Measurements from ENCODE around the gene SLC10A4.

Gene SLC10A4

DNA sequence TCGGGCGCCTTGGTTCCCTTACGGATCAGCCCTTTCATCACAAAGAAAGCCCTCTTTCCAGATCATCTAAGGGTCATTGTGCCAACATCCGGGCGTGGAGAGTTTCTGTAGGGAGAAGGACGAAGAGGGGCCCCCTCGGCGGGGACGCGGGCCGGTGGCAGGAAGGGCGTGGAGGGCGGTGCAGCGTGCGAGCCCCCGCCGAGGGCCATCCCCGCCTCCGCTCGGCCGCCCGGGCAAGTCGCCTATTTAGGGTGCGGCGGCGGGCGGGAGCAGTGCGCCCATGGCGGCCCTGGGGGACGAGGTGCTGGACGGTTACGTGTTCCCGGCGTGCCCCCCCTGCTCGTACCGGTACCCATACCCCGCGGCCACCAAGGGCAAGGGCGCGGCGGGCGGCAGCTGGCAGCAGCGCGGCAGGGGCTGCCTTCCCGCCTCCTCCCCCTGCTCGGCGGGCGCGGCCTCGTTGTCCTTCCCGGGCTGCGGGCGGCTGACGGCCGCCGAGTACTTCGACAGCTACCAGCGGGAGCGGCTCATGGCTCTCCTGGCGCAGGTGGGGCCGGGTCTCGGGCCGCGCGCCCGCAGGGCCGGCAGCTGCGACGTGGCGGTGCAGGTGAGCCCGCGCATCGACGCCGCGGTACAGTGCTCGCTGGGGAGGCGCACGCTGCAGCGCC, 7.0 kb downstream of the SLC10A4 start, which contains the start of gene ZAR1:
Gene ZAR1, plus strand, starts transcription at position 241 of the 668 bp plus-strand sequence. Its CDS starts 40 bp downstream, at position 281.
- peak; percentile 33 for DNase-seq

GRCh38 chr4:48490680-48491513, 7.8 kb downstream of the SLC10A4 start:
- DNase-seq = no peak

- DNase-seq = no peak
These were observed 8.5 kb downstream of the SLC10A4 start for GRCh38 chr4:48491514-48492176.

GRCh38 chr4:48493452-48494100, 10.4 kb downstream of the SLC10A4 start:
- DNase-seq = no peak

DNA sequence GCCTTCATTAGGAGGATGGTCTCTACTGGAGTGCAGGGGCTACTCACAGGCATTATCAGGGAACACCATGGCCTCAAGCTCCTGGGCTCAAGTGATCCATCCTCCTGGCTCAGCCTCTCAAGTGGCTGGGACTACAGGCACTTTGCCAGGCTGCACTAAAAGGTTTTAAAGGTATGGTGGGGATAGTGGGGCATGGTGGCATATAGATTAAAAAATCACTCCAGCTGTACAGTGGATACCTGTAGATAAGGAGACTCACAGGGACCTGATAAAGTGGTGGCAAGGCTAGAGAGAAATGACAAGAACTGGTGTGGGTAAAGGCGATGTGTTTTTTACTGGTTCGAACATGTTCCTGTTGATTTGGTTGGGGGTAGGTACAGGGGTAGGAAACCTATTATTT, 12.8 kb downstream of the SLC10A4 start:
- DNase-seq = no peak

DNA sequence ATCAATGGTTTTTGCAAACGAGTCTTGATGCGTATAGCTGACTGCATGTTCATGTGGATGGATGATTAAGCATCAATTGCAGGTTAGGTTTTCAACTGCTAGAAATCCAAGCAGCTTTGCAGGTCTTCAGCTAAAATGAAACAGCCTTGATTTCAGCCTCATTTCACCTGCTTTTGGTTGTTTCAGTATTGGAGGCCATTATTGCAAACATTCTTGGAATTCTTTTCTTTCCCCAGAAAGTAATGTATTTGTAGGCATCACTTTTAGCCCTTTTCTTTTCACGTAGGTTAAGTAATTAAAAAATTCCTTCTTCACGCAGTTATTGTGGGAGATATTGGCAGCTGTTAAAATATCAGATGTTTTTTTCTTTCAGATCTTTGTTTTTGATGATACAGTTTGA, 15.8 kb downstream of the SLC10A4 start:
- DNase-seq = no peak

GRCh38 chr4:48499551-48500066, 16.5 kb downstream of the SLC10A4 start:
- DNase-seq = no peak

GRCh38 chr4:48503233-48504025, 20.3 kb downstream of the SLC10A4 start:
- DNase-seq = no peak

DNA sequence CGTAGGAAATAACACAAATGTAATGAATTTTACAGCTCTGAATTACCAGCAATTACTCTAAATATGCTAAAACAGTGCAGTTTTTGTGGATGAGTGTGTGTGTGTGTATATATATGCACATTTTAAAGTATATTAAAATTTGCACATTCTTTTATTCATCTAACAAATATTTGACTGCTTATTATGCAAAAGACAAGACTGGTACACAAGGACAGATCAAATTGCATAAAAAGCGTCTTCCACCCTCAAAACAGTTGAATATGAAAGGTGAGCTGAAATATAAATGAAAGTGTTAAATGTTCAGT, 20.8 kb downstream of the SLC10A4 start:
- no peak for DNase-seq

- DNase-seq = no peak
These were observed 21.2 kb downstream of the SLC10A4 start for GRCh38 chr4:48504352-48504751.

- no peak for DNase-seq
These were observed 23.6 kb downstream of the SLC10A4 start for GRCh38 chr4:48506716-48507115.

- DNase-seq = no peak
These were observed 26.4 kb downstream of the SLC10A4 start for GRCh38 chr4:48509543-48509942.

- DNase-seq = no peak
These were observed 35.0 kb downstream of the SLC10A4 start for GRCh38 chr4:48518143-48518542.

- no peak for DNase-seq
These were observed 43.3 kb downstream of the SLC10A4 start for GRCh38 chr4:48526406-48526805.

- no peak for DNase-seq
These were observed 55.2 kb downstream of the SLC10A4 start for GRCh38 chr4:48538358-48538757.

Data from NCI-H510A (cell line).